ENCODE measurements around the gene DCLRE1C. TPM values are rescaled to one million over a fixed set of nuclear protein-coding genes. Genes with fewer than 3 reads are reported as not detected.
"Not testable (repeated sequence)": the region's sequence is repeated elsewhere in the genome, so short reads cannot be mapped to it uniquely, and the experiment has no call there.

Gene DCLRE1C
- total and polyA plus RNA-seq, 4 donors, result 1.6 to 16.6 (median 7.6) TPM

DNA sequence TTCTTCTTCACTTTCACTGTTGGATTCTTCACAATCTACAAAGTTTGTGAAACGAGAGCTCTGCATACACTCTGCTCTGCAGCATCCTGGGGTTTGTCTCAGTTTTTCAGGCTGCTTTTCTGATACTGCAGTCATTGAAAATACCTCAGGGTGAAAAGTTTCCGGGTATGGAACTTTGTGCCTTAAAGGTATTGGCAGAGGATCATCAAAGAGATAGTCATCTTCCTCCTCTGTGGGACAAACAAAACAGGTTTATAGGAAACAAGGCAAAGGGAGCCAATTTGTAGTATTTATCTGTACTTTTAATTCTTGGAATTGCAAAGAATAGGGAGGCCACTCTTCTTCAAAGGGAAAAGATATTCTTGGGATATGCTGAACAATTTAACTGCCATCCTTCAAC, 44.8 kb downstream of the DCLRE1C start:
- Histone ChIP-seq H3K27ac (ENCODE audit: low read depth in 1 of 2, low read length in 2 of 2) (no peak overlapping the region), H3K36me3 (ENCODE audit: control insufficient read depth in 1 of 2, insufficient read depth in 2 of 2, low read length in 1 of 2) (peaks cover 2 to 11% of the 10 kb centered on the region in 2 donors), H3K9me3 (ENCODE audit: control insufficient read depth, low read length) (no peaks in the 10 kb centered on the region), H3K4me3 (ENCODE audit: low read length in 2 of 2) (no peak overlapping the region), H3K4me1 (ENCODE audit: control insufficient read depth in 1 of 2, insufficient read depth in 2 of 2, low read length in 2 of 2) (no peaks in the 10 kb centered on the region), H3K27me3 (ENCODE audit: control insufficient read depth in 1 of 2, insufficient read depth in 2 of 2, low read length in 1 of 2) (no peaks in the 10 kb centered on the region)
- intact Hi-C loops (cut with DNase I), result no loop called here
- ATAC-seq (ENCODE audit: low FRiP score) (no peak), DNase-seq (no peak)
- 93 to 96% methylated on average over 2 of the region's 2 CpGs for WGBS, 2 donors

DNA sequence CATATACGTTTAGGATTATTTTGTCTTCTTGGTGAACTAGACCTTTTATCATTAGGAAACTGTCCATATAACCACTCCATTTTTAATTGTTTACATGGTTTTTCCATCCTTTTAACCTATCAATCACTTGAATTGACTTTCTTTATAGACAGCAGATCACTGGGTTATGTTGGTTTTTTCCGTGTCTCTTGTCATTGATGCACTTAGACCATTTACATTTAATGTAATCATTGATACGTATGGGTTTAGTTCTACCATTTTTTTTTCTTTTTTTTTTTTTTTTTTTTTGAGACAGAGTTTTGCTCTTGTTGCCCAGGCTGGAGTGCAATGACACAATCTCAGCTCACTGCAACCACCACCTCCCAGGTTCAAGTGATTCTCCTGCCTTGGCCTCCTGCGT, 46.3 kb downstream of the DCLRE1C start:
- H3K4me3 ChIP-seq (ENCODE audit: low read length in 2 of 2); H3K9me3 ChIP-seq (ENCODE audit: control insufficient read depth, low read length); H3K4me1 ChIP-seq (ENCODE audit: control insufficient read depth in 1 of 2, insufficient read depth in 2 of 2, low read length in 2 of 2); ATAC-seq (ENCODE audit: low FRiP score); H3K27me3 ChIP-seq (ENCODE audit: control insufficient read depth in 1 of 2, insufficient read depth in 2 of 2, low read length in 1 of 2); H3K27ac ChIP-seq (ENCODE audit: low read depth in 1 of 2, low read length in 2 of 2); DNase-seq; intact Hi-C loops (cut with DNase I): not testable (repeated sequence)
- 98% methylated on average over 4 of the region's 4 CpGs for WGBS, 2 donors
- H3K36me3 ChIP-seq (ENCODE audit: control insufficient read depth in 1 of 2, insufficient read depth in 2 of 2, low read length in 1 of 2), result peaks cover 2 to 11% of the 10 kb centered on the region in 2 donors

DNA sequence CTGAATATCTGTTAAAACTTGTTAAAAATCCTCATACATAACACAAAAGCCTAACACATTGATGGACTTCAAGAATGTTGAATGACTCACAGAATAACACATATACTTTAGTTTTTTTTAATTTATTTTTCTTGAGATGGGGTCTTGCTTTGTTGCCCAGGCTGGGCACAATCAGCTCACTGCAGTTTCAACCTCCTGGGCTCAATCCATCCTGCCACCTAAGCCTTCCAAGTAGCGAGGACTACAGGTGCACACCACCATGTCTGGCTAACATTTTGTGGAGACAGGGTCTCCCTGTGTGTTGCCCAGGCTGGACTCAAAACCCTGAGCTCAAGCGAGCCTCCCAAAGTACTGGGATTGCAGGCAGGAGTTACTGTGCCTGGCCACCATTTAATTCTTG, 47.1 kb downstream of the DCLRE1C start:
- Histone ChIP-seq H3K36me3 (ENCODE audit: control insufficient read depth in 1 of 2, insufficient read depth in 2 of 2, low read length in 1 of 2) (peaks cover 2 to 7% of the 10 kb centered on the region in 2 donors), H3K27me3 (ENCODE audit: control insufficient read depth in 1 of 2, insufficient read depth in 2 of 2, low read length in 1 of 2) (no peaks in the 10 kb centered on the region), H3K4me1 (ENCODE audit: control insufficient read depth in 1 of 2, insufficient read depth in 2 of 2, low read length in 2 of 2) (no peaks in the 10 kb centered on the region), H3K9me3 (ENCODE audit: control insufficient read depth, low read length) (no peaks in the 10 kb centered on the region), H3K4me3 (ENCODE audit: low read length in 2 of 2) (no peak overlapping the region), H3K27ac (ENCODE audit: low read depth in 1 of 2, low read length in 2 of 2) (no peak overlapping the region)
- WGBS, 2 donors, result 98% methylated on average over 2 of the region's 2 CpGs
- ATAC-seq (ENCODE audit: low FRiP score), result no peak
- intact Hi-C loops (cut with DNase I), result no loop called here
- DNase-seq, result no peak

DNA sequence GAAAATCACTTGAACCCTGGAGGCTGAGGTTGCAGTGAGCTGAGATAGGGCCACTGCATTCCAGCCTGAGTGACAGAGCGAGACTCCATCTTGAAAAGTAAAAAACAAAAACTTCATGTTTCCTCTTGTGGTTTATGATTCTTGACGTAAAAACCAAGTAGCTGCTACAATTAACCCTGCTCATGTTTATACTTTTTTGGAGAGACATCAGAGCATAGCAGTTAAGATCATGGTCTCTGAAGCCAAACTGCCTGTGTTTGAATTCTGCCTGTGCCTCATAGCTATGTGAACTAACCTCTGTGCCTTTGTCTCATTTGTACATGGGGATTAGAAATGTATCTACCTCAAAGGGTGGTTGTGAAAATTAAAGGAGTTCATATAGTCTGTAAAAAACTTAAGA, 48.0 kb downstream of the DCLRE1C start:
- ATAC-seq (ENCODE audit: low FRiP score) (no peak), DNase-seq (no peak)
- H3K36me3 ChIP-seq (ENCODE audit: control insufficient read depth in 1 of 2, insufficient read depth in 2 of 2, low read length in 1 of 2), result peaks cover under 1 to 7% of the 10 kb centered on the region in 2 donors
- H3K27me3 ChIP-seq (ENCODE audit: control insufficient read depth in 1 of 2, insufficient read depth in 2 of 2, low read length in 1 of 2), result no peaks in the 10 kb centered on the region
- WGBS, 2 donors, result 96 to 100% methylated on average over 2 of the region's 2 CpGs
- H3K27ac ChIP-seq (ENCODE audit: low read depth in 1 of 2, low read length in 2 of 2), result no peak overlapping the region
- H3K4me3 ChIP-seq (ENCODE audit: low read length in 2 of 2), result no peak overlapping the region
- no peaks in the 10 kb centered on the region for H3K9me3 ChIP-seq (ENCODE audit: control insufficient read depth, low read length)
- intact Hi-C loops (cut with DNase I), result no loop called here
- no peaks in the 10 kb centered on the region for H3K4me1 ChIP-seq (ENCODE audit: control insufficient read depth in 1 of 2, insufficient read depth in 2 of 2, low read length in 2 of 2)

DNA sequence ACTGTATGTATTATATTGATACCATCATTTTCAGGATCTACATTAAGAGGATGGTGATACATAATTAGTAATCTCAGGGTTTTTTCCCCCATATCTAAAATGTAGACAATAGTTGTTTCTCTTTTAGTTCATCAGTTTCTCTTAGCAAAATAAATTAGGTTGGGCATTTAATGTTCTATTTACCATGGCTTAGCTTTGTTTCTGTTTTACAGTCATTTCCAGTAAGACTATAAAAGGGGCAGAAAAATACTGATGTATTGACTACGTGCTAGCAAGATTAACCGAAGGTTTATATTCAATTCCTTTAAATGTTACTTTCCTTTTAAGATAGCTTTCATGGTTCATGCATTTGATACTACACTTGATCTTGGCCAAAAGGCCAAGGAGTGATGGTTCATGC, 49.0 kb downstream of the DCLRE1C start:
- H3K27ac ChIP-seq (ENCODE audit: low read depth in 1 of 2, low read length in 2 of 2), result no peak overlapping the region
- intact Hi-C loops (cut with DNase I), result no loop called here
- H3K9me3 ChIP-seq (ENCODE audit: control insufficient read depth, low read length), result no peaks in the 10 kb centered on the region
- H3K4me1 ChIP-seq (ENCODE audit: control insufficient read depth in 1 of 2, insufficient read depth in 2 of 2, low read length in 2 of 2), result no peaks in the 10 kb centered on the region
- ATAC-seq (ENCODE audit: low FRiP score) (no peak), DNase-seq (no peak)
- 93 to 96% methylated on average over 2 of the region's 2 CpGs for WGBS, 2 donors
- no peaks in the 10 kb centered on the region for H3K27me3 ChIP-seq (ENCODE audit: control insufficient read depth in 1 of 2, insufficient read depth in 2 of 2, low read length in 1 of 2)
- H3K4me3 ChIP-seq (ENCODE audit: low read length in 2 of 2), result no peak overlapping the region
- H3K36me3 ChIP-seq (ENCODE audit: control insufficient read depth in 1 of 2, insufficient read depth in 2 of 2, low read length in 1 of 2), result peaks cover 0 to 7% of the 10 kb centered on the region in 2 donors

DNA sequence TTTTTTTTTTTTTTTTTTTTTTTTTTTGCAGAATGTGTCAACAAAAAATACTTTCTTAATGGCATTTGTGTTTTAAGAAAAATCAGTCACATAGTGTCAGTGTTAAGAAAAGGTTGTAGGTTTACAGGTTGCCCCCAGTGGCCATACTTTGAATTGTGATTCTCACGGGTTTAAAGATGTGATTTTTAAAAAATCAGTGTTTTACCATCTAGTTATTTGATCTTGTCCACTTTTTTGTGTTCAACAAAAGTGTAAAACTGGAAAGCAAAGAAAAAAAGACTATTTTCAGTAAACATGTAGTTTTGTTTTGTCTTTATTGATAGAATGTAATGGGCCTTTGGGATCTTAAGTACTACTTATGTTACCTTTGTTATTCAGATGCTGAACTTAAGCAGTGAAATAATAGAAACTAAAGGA, 49.6 kb downstream of the DCLRE1C start:
- Histone ChIP-seq H3K27me3 (ENCODE audit: control insufficient read depth in 1 of 2, insufficient read depth in 2 of 2, low read length in 1 of 2) (no peaks in the 10 kb centered on the region), H3K4me1 (ENCODE audit: control insufficient read depth in 1 of 2, insufficient read depth in 2 of 2, low read length in 2 of 2) (no peaks in the 10 kb centered on the region), H3K9me3 (ENCODE audit: control insufficient read depth, low read length) (no peaks in the 10 kb centered on the region), H3K36me3 (ENCODE audit: control insufficient read depth in 1 of 2, insufficient read depth in 2 of 2, low read length in 1 of 2) (peaks cover 0 to 7% of the 10 kb centered on the region in 2 donors), H3K4me3 (ENCODE audit: low read length in 2 of 2) (no peak overlapping the region), H3K27ac (ENCODE audit: low read depth in 1 of 2, low read length in 2 of 2) (no peak overlapping the region)
- DNase-seq, result no peak
- intact Hi-C loops (cut with DNase I), result no loop called here
- 31 to 42% methylated on average over 1 of the region's 1 CpG for WGBS, 2 donors
- no peak for ATAC-seq (ENCODE audit: low FRiP score)

DNA sequence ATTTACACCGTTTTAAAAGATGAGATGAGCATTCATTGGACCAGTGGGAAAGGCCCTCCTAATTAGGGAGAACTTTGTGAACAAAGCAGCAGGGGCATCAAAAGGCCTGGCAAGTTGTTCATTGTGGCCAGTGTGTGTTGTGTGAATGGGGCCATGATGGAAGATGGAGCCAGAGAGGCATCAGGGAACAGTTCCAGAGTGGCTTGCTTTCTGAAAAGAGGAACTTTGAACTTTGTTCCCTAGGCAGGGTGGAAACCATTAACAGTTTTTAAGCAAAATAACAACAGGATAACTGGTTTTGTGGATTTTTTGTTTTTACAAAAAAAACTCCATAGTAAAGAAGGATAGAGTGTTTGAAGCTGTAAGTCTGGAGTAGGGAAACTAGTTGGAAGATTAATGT, 62.7 kb downstream of the DCLRE1C start:
- Histone ChIP-seq H3K9me3 (ENCODE audit: control insufficient read depth, low read length) (no peaks in the 10 kb centered on the region), H3K27ac (ENCODE audit: low read depth in 1 of 2, low read length in 2 of 2) (no peak overlapping the region), H3K4me3 (ENCODE audit: low read length in 2 of 2) (no peak overlapping the region), H3K27me3 (ENCODE audit: control insufficient read depth in 1 of 2, insufficient read depth in 2 of 2, low read length in 1 of 2) (no peaks in the 10 kb centered on the region), H3K36me3 (ENCODE audit: control insufficient read depth in 1 of 2, insufficient read depth in 2 of 2, low read length in 1 of 2) (no peaks in the 10 kb centered on the region), H3K4me1 (ENCODE audit: control insufficient read depth in 1 of 2, insufficient read depth in 2 of 2, low read length in 2 of 2) (no peaks in the 10 kb centered on the region)
- no peak for ATAC-seq (ENCODE audit: low FRiP score)
- no peak for DNase-seq
- intact Hi-C loops (cut with DNase I), result no loop called here
- 96 to 100% methylated on average over 1 of the region's 1 CpG for WGBS, 2 donors

DNA sequence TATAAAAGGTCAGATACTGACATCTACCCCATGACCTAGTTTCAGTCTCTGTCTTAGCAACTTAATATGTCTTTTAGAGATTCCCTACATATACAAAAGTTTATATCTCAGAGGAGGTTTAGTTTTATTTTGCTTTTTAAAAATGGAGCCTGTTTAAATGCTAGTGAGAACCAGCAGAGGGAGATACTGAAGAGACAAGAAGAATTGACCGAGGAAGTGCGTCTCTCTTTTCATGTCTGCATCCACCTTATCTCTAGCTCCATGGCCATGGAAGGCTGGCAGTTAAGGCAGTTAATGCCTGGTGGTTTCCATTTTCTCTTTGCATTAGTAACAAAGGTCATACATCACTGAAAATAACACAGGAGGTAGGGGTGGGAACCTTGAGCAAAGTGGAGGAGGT, 64.6 kb downstream of the DCLRE1C start:
- Histone ChIP-seq H3K9me3 (ENCODE audit: control insufficient read depth, low read length) (no peaks in the 10 kb centered on the region), H3K36me3 (ENCODE audit: control insufficient read depth in 1 of 2, insufficient read depth in 2 of 2, low read length in 1 of 2) (no peaks in the 10 kb centered on the region), H3K27ac (ENCODE audit: low read depth in 1 of 2, low read length in 2 of 2) (no peak overlapping the region), H3K27me3 (ENCODE audit: control insufficient read depth in 1 of 2, insufficient read depth in 2 of 2, low read length in 1 of 2) (no peaks in the 10 kb centered on the region), H3K4me1 (ENCODE audit: control insufficient read depth in 1 of 2, insufficient read depth in 2 of 2, low read length in 2 of 2) (no peaks in the 10 kb centered on the region), H3K4me3 (ENCODE audit: low read length in 2 of 2) (no peak overlapping the region)
- 89 to 91% methylated on average over 2 of the region's 2 CpGs for WGBS, 2 donors
- intact Hi-C loops (cut with DNase I), result no loop called here
- DNase-seq, result no peak
- no peak for ATAC-seq (ENCODE audit: low FRiP score)

DNA sequence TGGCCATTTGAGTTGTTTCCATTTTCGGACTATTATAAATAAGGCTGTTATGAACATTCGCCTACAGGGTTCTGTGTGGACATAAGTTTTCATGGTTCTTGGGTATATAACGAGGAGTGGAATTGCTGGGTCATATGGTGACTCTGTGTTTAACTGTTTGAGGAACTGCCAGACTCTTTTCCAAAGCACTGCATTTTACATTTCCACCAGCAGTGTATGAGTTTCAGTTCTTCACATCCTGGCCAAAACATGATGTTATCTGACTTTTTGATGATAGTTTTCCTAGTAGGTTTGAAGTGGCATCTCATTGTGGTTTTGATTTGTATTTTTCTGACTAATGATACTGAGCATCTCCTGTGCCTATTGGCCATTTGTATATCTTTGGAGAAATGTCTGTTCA, 69.8 kb downstream of the DCLRE1C start:
- no peak overlapping the region for H3K4me3 ChIP-seq (ENCODE audit: low read length in 2 of 2)
- no peaks in the 10 kb centered on the region for H3K27me3 ChIP-seq (ENCODE audit: control insufficient read depth in 1 of 2, insufficient read depth in 2 of 2, low read length in 1 of 2)
- no peaks in the 10 kb centered on the region for H3K36me3 ChIP-seq (ENCODE audit: control insufficient read depth in 1 of 2, insufficient read depth in 2 of 2, low read length in 1 of 2)
- H3K27ac ChIP-seq (ENCODE audit: low read depth in 1 of 2, low read length in 2 of 2), result no peak overlapping the region
- H3K9me3 ChIP-seq (ENCODE audit: control insufficient read depth, low read length), result no peaks in the 10 kb centered on the region
- intact Hi-C loops (cut with DNase I), result no loop called here
- DNase-seq (no peak), ATAC-seq (ENCODE audit: low FRiP score) (no peak)
- no peaks in the 10 kb centered on the region for H3K4me1 ChIP-seq (ENCODE audit: control insufficient read depth in 1 of 2, insufficient read depth in 2 of 2, low read length in 2 of 2)
- WGBS, 2 donors, result 92 to 98% methylated on average over 3 of the region's 3 CpGs

Data from aorta (tissue), 5 donors.